Measurements from ENCODE around the gene RAB3GAP2.
"Not testable (repeated sequence)": the region's sequence is repeated elsewhere in the genome, so short reads cannot be mapped to it uniquely, and the experiment has no call there.

Gene RAB3GAP2, protein sequence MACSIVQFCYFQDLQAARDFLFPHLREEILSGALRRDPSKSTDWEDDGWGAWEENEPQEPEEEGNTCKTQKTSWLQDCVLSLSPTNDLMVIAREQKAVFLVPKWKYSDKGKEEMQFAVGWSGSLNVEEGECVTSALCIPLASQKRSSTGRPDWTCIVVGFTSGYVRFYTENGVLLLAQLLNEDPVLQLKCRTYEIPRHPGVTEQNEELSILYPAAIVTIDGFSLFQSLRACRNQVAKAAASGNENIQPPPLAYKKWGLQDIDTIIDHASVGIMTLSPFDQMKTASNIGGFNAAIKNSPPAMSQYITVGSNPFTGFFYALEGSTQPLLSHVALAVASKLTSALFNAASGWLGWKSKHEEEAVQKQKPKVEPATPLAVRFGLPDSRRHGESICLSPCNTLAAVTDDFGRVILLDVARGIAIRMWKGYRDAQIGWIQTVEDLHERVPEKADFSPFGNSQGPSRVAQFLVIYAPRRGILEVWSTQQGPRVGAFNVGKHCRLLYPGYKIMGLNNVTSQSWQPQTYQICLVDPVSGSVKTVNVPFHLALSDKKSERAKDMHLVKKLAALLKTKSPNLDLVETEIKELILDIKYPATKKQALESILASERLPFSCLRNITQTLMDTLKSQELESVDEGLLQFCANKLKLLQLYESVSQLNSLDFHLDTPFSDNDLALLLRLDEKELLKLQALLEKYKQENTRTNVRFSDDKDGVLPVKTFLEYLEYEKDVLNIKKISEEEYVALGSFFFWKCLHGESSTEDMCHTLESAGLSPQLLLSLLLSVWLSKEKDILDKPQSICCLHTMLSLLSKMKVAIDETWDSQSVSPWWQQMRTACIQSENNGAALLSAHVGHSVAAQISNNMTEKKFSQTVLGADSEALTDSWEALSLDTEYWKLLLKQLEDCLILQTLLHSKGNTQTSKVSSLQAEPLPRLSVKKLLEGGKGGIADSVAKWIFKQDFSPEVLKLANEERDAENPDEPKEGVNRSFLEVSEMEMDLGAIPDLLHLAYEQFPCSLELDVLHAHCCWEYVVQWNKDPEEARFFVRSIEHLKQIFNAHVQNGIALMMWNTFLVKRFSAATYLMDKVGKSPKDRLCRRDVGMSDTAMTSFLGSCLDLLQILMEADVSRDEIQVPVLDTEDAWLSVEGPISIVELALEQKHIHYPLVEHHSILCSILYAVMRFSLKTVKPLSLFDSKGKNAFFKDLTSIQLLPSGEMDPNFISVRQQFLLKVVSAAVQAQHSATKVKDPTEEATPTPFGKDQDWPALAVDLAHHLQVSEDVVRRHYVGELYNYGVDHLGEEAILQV (N-terminal part only)

DNA sequence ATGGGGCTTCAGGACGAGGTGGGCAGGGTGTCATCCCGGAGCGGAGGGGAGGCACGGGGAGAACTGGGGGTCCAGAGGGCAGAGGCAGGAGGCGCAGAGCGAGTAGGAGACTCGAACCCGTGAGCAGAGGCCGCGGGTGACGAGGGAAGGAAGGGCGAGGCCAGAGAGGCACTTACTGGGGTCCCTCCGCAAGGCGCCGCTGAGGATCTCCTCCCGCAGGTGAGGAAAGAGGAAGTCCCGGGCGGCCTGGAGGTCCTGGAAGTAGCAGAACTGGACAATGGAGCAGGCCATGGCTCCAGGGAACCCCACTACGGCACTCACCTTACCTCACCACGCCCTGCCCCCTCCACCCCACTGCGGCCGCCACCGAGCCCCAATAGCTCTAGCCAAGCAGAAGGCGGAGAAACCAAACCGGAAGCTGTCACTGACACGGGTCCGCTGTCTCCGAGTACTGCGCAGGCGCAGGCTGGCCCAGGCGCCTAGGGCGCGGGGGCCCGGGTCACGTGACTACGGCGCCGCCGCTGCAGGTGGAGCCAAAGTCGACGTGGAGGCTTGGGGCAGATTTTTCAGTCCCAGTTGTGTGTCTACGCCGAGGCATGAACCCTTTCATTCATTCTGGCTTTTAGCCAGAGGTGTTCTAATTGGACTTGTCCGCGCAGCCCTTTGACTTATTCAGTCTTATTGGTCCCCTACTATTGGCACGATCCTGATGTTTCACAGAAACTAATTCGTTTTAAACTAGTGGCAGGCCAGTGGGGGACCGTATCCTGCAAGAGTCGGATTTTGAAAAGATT lies at the start of gene RAB3GAP2:
Gene RAB3GAP2 (minus strand): TSS at position 407 of the 794 bp plus-strand sequence. CDS start 116 bp downstream, at position 291.
- FAIRE-seq = no peak

DNA sequence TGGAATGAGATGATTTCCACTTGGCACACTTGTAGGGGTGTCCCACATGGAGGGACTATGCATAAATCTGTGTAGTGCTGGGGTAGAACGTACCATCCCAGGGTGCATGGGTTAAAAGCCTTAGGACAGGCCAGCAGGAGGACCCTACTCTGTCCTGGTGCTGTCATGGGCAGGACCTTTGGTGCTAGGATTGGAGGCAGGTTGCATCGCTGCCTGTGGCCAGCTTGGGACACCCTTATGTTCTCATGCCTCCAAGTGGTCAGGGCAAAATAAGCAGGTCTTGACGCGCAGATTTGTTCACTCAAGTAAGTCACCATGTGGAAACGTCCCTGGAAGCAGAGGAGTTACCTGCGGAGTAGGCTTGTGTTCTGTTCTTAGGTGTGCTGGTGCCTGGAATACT lies 49.5 kb upstream of the RAB3GAP2 start:
- no peak for FAIRE-seq

GRCh38 chr1:220320709-220321108 lies 48.5 kb upstream of the RAB3GAP2 start:
- FAIRE-seq = no peak

- no peak for FAIRE-seq
Measured at GRCh38 chr1:220318673-220319072, 46.4 kb upstream of the RAB3GAP2 start.

- no peak for FAIRE-seq
Measured at GRCh38 chr1:220317161-220317560, 44.9 kb upstream of the RAB3GAP2 start.

GRCh38 chr1:220316305-220316704 lies 44.1 kb upstream of the RAB3GAP2 start:
- FAIRE-seq = no peak

DNA sequence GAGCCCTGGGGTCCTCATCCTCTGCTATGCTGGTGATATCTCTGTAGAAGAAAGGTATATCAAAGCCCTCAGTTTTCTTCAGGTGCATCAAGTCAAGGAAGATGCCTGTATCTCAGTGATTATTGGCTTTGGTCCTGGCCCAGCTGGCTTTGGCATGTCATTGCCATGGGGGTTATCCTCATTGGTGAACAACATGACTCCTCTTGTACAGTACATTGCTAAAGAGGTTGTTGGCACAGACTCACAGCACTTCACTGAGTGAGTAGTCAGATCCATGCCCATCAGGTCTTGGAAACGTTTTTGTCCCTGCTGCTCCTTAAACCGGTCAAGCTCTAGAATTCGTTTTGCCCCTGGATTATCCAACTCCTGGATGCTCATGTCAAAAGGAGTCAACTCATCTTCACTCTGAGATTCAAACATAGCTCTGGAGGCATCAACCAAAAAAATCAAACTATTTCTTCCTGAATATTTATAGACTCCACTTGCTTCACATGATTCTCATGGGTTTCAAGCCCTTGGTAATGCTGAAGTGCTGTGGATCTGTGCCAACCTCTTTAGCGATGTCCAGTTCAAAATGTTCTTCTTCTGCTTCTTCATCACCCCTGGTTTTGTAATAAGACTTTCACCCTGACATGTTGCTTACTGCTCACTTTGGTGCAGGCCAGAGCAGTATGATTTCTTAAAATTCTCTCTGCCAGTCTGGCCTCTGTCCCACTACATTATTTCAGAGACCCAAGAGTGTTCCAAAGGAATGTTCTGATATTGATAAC lies 43.0 kb upstream of the RAB3GAP2 start:
- FAIRE-seq = no peak

GRCh38 chr1:220313576-220313975 lies 41.3 kb upstream of the RAB3GAP2 start:
- no peak for FAIRE-seq

DNA sequence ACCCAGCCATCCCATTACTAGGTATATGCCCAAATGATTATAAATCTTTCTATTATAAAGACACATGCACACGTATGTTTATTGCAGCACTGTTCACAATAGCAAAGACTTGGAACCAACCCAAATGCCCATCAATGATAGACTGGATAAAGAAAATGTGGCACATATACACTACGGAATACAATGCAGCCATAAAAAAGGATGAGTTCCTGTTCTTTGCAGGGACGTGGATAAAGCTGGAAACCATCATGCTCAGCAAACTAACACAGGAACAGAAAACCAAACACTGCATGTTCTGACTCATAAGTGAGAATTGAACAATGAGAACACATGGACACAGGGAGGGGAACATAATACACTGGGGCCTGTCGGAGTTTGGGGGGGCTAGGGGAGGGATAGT lies 37.9 kb upstream of the RAB3GAP2 start:
- not testable (repeated sequence) for FAIRE-seq

DNA sequence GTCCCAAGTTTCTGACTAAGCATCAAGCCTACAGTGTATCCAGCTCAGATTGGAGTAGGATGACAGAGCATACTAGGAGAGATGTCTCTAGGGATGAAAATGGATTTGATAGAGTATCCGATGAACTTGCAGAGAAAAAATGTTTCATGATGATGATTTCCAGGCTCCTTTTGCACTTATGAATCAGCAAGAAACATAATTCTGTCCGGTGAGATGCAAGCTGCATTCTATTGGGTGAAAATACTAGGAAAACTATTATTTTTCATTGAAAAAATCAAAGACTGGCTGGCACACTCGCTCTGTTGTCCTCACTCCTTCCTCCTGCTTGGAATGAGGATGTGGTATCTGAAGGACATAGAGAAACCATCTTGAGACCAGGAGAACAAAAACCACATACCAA lies 35.4 kb upstream of the RAB3GAP2 start:
- no peak for FAIRE-seq

DNA sequence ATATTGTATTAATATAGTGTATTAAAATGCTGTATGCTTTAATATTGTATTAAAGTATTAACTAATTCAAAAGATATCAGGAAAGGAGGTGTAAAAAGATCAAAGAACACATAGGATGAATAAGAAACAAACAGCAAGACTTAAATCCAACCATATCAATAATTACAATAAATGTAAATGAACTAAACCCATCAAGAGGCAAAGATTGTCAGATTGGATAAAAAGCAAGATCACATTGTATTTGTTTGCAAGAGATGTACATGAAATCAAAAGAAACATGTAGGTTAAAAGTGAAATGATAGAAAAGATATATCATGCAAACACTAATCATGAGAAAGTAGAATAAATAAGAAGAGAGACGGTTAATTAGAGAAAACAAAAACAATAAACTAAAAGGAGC lies 34.1 kb upstream of the RAB3GAP2 start:
- FAIRE-seq = no peak

DNA sequence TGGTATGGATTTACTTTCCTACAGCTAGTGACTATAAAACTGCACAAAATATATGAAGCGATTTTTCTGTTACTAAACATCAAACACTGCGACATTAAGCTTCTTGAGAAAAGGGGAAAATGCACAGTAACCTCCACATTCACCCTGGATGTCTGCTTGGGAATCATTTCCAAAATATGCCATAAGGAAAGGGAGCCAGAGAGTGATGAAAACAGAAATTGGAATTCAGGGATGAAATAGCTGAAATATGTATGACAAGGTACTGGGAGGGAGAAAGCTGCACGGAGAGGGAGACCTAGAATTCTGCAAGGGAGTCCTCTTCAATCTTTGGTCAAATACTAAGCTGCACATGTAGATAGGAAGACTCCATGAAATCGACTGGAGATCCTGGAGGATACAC lies 31.6 kb upstream of the RAB3GAP2 start:
- FAIRE-seq = no peak

DNA sequence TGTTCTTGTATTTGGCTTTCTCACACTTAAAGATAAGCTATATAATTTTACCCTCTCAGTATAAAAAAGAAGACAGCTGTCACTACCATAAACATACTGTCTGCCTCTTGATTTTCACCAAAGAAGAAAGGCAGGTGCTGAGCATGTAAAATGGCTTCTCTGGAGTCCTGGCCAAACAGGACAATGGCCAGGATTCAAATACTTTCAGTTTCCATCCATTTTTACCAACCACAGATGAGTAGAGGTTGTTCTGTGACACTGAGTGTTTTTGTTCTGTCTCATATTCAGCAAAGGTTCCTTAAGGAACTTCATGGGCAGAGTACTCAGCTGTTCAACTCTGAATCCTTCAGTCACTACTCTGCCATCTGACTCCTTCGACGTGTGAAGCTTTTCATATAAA lies 29.4 kb upstream of the RAB3GAP2 start:
- no peak for FAIRE-seq

DNA sequence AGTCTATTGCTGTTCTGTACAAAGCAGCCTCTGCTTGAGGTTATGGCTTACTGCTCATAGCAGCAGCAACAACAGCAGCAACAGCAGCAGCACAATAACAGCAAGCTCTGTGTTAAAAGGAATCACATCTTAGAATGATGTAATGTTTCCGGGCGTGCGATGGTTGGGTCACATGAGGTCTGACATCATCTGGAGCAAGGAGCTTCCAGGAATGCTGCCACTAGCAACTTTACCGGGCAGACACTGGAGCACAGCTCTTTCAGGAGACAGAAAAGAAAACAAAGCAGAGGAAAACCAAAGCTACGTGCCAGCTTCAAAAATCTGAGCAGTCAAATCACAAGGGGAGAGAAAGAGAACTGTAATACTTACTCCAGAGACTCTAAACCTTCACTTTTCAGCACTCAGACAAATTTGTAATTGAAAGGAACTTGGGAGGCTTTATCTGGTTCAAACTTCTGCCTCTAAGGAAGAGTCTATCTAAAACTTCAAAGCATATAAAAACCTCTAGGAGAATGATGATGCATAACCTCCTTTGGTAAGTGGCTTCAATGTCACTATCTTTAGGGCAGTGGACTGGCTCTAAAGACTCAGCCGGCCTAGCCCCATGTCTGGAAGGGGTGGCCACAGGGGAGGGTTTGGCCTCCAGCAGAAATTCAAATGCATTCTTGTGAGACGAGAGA lies 28.3 kb upstream of the RAB3GAP2 start:
- FAIRE-seq = no peak

DNA sequence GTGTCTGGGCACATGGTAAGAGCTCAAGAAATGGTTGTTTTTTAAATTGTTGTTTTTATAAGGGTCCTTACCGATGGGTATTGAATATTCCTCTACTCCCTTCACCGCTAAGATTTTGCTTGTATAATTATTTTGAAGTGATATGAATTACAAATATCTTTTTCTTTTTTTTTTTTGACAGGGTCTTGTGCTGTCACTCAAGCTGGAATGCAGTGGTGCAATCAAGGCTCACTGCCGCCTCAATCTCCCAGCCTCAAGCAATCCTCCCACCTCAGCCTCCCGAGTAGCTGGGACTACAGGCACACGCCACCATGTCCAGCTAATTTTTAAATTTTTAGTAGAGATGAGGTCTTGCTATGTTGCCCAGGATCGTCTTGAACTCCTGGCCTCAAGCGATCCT lies 27.1 kb upstream of the RAB3GAP2 start:
- no peak for FAIRE-seq

DNA sequence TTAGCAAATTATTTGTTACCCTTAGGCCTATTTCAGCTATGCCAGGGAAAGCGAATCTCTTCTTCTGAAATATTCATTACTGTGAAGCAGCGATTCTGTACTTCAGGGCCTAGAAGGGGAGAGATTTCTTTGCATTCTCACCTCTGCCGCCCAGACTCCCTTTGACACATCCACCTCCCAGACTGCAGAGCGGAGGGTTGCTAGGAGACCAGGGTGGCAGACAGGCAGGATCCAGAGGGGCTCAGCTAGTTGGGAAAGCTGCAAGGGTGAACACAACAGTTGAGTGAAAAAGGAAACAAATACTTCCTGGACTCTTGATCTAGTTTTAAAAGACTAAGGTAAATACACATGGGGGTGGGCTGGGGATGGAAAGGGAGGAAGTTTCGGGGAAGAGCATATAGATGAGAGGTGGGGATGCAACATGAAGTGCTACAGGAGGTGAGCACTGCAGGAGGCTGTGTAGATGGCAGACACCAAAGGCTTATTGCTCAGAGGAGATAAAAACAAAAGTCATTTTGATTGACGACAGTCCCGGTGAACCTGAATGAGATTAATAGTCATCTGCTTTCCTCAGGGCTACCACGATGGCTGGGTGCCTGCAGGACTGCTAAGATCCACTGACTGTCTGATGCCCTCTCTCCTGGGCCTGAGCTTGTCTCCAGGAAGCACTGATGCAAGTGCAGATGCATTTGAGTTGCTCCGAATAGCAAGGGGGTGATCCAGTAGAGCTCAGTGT lies 26.4 kb upstream of the RAB3GAP2 start:
- FAIRE-seq = no peak

- no peak for FAIRE-seq
Measured at GRCh38 chr1:220296981-220297380, 24.7 kb upstream of the RAB3GAP2 start.

GRCh38 chr1:220294846-220295301 lies 22.6 kb upstream of the RAB3GAP2 start:
- no peak for FAIRE-seq

- FAIRE-seq = no peak
Measured at GRCh38 chr1:220291580-220291979, 19.3 kb upstream of the RAB3GAP2 start.
